ENCODE data around the gene A1BG. TPM values are rescaled to one million over a fixed set of nuclear protein-coding genes. Genes with fewer than 3 reads are reported as not detected.

A1BG gene
- total and polyA plus RNA-seq, 8 donors, result 0.81 to 10.2 (median 1.6) TPM

- intact Hi-C loops (cut with DNase I), result no loop called here
- Histone ChIP-seq H3K9me3 (no peaks in the 10 kb centered on the region), H3K4me1 (peaks cover under 1 to 15% of the 10 kb centered on the region in 2 donors), H3K4me3 (no peak overlapping the region), H3K36me3 (no peaks in the 10 kb centered on the region), H3K27ac (no peak overlapping the region), H3K27me3 (no peaks in the 10 kb centered on the region)
- peak in 1 of 4 donors; percentile 61 for DNase-seq
- no peak for ATAC-seq
- TF ChIP-seq CTCF (IDR thresholded peaks at IDR 0.05), result no peak
Observed at GRCh38 chr19:58366585-58367430, 13.5 kb upstream of the A1BG start.

- no peaks in the 10 kb centered on the region for H3K9me3 ChIP-seq
- no peak for TF ChIP-seq CTCF (IDR thresholded peaks at IDR 0.05)
- H3K4me1 ChIP-seq, result peaks cover 4 to 19% of the 10 kb centered on the region in 2 donors
- no peak for DNase-seq
- H3K36me3 ChIP-seq, result no peaks in the 10 kb centered on the region
- intact Hi-C loops (cut with DNase I), result no loop called here
- H3K4me3 ChIP-seq, result no peak overlapping the region
- no peak for ATAC-seq
- no peak overlapping the region for H3K27ac ChIP-seq
- no peaks in the 10 kb centered on the region for H3K27me3 ChIP-seq
Observed at GRCh38 chr19:58364146-58364545, 10.9 kb upstream of the A1BG start.

GRCh38 chr19:58362272-58362994 is 9.1 kb upstream of the A1BG start, which contains the start of gene ZNF497:
ZNF497 (minus strand) TSS chr19:58362751; CDS start chr19:58357635, 5,116 bp downstream.
- intact Hi-C loops (cut with DNase I), result no loop called here

DNA sequence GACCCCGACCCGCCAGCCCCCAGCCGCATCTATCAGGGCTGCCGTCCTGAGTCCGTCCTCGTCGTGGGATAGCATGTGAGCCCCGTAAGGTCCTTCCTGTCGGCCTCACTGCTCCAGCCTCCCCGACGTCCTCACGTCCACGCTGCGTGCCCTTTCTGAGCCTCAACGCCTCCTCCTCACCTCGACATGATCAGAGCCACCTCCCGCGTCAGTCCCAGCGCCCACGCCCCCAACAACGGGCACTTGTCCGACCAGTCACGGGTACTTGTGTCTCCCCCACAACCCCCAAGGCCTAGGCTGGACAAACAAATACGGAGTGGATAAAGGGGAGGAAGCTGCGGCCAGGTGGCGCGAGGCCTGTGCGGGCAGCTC is 8.6 kb upstream of the A1BG start:
- DNase-seq (peak in 3 of 4 donors; percentile 55 to 84 (median 56)), ATAC-seq (peak; percentile 23)
- H3K27ac ChIP-seq, result peak overlapping the region; percentile 93 to 94
- TF ChIP-seq CTCF (IDR thresholded peaks at IDR 0.05), result no peak
- intact Hi-C loops (cut with DNase I), result no loop called here
- H3K36me3 ChIP-seq, result no peaks in the 10 kb centered on the region
- peaks cover 4 to 25% of the 10 kb centered on the region in 2 donors for H3K4me1 ChIP-seq
- peaks cover 6 to 11% of the 10 kb centered on the region in 2 donors for H3K27me3 ChIP-seq
- H3K4me3 ChIP-seq, result peak overlapping the region; percentile 70 to 72
- H3K9me3 ChIP-seq, result no peaks in the 10 kb centered on the region

More at GRCh38 chr19:58362272-58362994, 9.1 kb upstream of the A1BG start, which contains the start of gene ZNF497:
- peak; percentile 95 for ATAC-seq
- Histone ChIP-seq H3K36me3 (no peaks in the 10 kb centered on the region), H3K4me3 (peak within 1 kb of the TSS; percentile 70 to 72), H3K9me3 (no peaks in the 10 kb centered on the region), H3K4me1 (peaks cover 4 to 19% of the 10 kb centered on the region in 2 donors), H3K27ac (peak within 1 kb of the TSS; percentile 93 to 94), H3K27me3 (peaks cover under 1 to 6% of the 10 kb centered on the region in 2 donors)
- TF ChIP-seq CTCF (IDR thresholded peaks at IDR 0.05), result no peak
- peak; percentile 98 to 100 (median 98) for DNase-seq

Measured in left lung (tissue), 10 donors.